ENCODE measurements around the gene FBP1.

DNA sequence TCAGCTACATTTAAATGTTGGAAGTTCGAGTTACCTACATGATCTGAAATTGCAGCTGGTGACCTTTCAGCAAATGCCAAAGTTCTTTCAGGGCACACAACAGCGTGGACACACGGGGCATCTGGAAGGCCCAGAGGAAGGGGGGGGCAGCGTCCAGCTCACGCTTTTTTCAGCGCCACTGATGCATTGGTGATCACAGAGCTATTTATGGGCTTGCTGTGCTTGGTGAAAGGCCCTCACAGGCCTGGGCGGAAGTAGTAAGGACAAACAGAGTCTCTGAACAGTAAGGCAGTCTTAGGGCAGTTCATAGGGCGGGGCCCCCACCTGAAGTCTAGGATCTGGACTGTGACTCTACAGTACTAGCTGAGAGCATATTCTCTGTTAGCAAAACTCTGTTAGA lies 39.1 kb downstream of the FBP1 start:
- TF ChIP-seq, protein P1, sequence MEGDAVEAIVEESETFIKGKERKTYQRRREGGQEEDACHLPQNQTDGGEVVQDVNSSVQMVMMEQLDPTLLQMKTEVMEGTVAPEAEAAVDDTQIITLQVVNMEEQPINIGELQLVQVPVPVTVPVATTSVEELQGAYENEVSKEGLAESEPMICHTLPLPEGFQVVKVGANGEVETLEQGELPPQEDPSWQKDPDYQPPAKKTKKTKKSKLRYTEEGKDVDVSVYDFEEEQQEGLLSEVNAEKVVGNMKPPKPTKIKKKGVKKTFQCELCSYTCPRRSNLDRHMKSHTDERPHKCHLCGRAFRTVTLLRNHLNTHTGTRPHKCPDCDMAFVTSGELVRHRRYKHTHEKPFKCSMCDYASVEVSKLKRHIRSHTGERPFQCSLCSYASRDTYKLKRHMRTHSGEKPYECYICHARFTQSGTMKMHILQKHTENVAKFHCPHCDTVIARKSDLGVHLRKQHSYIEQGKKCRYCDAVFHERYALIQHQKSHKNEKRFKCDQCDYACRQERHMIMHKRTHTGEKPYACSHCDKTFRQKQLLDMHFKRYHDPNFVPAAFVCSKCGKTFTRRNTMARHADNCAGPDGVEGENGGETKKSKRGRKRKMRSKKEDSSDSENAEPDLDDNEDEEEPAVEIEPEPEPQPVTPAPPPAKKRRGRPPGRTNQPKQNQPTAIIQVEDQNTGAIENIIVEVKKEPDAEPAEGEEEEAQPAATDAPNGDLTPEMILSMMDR (IDR thresholded peaks at IDR 0.05) = no peak
- no peak for TF ChIP-seq ZFX (IDR thresholded peaks at IDR 0.05; ENCODE audit: borderline replicate concordance)

Measured in 22Rv1 (cell line).